Amniotic epithelial cell (primary cell): Measurements from ENCODE around the gene HIVEP3.

Experiments
- DNase-seq: peaks from one replicate; pipeline ENCODE4 v3.0.0-alpha.2; 2010; ENCODE audit warnings: low read depth

Gene HIVEP3

DNA sequence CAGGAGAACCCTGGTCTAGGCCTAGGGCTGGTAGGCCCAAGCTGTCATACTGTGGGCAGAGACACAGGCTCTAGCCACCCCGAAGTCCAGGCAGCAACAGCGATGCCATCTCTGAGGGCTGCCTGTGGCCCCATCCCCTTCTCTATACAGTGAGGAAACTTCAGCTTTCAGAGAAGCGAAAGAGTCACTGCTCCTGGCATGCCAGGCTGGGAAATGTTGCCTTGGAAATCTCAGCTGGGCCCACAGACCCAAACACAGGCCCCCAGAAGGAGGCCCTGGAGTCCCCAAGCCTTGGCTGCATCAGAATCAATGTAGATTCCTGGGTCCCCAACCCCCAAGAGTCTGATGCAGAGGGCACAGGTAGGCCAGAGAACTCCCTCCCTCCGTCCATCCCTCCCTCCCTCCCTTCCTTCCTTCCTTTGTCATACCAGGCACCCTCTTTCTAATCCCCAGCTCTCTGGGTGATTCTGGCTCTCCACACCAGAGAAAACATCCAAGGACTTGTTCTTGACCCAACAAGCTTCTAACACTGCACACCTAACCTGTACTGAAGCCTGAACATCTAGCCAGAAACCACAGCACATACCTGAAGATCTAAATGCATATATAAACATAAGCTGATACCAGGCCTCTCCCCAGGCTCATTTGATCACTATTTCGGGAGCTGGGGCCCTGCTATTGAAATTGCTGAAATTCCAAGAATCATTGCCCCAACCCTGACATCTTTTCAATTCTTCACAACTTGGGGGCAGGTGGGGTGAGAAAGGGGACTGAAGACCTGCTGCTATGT lies 291.0 kb downstream of the HIVEP3 start:
- no peak for DNase-seq

DNA sequence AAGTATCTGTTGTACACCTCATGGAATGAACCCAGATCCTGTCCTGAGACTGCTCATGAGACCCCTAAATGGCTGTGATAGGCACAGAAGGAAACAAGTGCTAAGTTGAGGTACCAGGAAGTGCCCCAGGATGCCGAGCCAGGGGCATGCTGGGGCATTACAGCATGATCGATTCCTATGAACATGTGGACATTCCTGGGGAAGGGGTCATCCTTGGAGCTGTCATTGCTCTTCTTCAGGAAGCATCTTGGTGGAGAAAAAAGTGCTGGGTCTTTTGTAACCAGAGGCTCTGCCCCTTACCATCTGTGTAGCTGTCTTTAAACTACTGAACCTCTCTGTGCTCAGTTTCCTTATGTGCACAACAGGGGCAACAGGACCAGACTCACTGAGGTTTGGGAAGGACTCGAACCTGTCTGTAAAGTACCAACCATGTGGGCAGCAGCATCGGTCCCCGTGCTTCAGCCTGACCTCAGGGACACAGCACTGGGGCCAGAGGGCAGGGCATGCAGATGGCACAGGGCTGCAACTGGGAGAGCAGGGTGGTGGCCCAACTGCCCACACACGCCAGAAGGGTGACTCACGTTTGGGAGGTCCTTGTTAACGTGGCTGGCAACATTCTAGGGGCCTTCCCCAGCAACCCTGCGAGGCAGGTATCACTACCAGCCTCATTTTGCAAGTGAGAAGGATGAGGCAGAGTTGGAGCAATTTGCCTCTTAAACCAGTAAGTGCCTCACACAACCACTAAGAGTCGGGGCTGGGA lies 291.9 kb downstream of the HIVEP3 start:
- peak; percentile 35 for DNase-seq

DNA sequence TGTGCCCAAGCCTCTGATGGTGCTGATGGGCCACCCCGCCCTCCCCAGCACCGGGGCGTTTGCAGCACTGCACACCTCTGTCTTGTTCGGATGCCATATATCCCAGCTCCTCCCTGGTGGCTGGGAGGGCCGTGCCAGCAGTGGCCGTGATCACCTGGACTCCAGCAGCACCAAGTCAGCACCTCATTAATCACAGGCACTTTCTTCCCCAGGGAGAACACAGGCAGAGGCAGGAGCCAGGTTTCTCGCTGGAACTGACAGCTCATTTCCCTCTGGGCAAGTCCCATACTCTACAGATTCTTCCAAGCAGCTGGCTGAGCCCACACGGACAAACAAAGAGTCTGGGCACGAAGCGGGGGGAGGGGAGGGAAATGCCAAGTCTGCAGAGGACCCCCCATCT lies 292.6 kb downstream of the HIVEP3 start:
- no peak for DNase-seq

GRCh38 chr1:41623736-41624135 lies 295.0 kb downstream of the HIVEP3 start:
- no peak for DNase-seq

- peak; percentile 47 for DNase-seq
Observed at GRCh38 chr1:41622859-41623732, 295.6 kb downstream of the HIVEP3 start.

GRCh38 chr1:41622402-41622801 lies 296.3 kb downstream of the HIVEP3 start:
- DNase-seq: peak; percentile 86

- DNase-seq: no peak
Observed at GRCh38 chr1:41621791-41622190, 296.9 kb downstream of the HIVEP3 start.

DNA sequence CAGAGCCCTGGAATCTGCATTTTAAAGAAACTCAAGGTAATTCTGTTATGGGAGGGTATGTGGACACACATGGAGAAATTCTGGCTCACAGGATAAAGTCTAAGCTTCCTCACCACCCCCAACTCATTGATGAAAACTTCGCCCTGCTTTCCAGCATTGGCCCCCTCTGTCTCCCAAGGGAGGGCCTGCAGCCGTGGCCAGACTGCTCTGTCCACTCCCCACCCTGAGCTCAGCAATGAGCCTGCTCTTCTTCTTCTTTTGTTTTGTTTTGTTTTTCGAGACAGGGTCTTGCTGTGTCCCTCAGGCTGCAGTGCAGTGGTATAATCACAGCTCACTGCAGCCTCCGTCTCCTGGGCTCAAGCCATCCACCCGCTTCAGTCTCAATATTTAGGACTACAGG lies 297.5 kb downstream of the HIVEP3 start:
- no peak for DNase-seq

DNA sequence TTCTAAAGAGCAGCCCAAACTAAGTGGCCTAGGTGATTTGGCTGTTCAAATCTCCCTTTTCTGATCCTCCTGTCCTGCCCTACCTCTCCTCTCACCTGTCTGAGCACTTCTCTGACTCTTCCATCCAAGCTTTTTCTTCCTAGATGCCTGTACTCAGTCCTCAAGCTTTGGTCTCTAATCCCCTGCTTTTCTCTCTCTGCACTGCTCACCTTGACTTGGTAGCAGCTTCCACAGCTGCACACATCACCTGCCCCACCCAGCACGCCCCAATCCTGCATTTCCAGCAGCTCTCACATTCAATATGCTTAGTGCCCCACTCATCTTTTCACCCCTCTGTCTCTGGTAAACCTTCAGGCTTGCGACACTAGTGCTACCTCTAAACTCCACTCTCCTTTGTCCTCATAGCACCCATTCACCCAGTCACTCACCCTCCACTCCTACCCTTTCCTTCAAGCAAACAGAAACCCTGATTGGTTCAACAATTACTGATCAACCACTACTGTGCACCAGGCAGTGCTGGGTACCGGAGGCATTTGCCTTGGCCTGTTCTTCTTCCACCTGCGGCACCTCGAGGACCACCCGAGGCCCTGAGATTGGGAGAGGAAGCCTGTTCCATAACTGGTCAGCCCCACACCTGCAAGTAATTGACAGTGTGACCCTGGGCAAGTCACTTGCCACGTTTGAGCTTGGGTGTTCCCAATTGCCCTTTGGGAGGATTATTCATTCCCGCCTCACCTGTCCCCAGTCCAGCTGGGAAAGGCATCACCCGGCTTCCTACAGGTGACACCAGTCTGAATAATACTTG lies 298.2 kb downstream of the HIVEP3 start:
- no peak for DNase-seq

DNA sequence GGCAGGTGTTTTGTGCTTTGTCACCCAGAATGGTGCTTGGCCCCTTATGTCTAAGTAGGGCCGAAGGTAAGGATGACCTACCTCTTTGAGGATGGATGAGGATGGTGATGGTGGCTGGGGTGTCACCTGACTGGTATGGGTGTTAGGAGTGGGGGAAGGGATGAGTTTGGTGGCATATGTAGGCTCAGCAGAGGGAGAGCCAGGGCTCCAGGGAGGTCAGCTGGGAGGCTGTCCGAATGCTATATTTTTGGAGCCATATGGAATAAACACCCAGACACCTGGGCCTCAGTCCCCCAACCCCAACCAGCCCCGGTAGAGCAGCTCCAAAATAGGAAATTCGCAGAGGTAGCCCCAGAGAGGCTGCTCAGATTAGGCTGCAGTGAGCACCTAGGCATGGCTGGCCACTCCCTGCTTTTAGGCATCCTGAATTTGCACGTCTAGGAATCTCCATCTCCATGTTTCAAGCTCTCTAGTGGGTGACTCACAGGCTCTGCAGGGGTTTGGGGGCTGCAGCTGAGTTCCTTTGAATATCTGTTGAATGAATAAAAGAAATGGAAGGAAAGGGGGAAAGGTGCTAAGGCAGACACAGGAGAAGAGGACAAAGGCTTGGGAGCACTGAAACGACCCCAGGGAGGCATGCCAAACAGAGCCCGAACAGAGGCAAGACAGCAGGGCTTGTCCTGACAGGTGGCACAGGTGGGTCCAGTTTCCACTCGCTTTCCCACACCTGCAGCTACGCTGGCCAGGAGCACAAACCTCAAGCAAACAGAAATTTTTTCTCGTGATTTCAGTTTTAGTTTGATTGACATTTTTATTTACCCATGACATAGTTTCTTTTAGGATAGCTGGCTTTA lies 299.0 kb downstream of the HIVEP3 start:
- DNase-seq: no peak

DNA sequence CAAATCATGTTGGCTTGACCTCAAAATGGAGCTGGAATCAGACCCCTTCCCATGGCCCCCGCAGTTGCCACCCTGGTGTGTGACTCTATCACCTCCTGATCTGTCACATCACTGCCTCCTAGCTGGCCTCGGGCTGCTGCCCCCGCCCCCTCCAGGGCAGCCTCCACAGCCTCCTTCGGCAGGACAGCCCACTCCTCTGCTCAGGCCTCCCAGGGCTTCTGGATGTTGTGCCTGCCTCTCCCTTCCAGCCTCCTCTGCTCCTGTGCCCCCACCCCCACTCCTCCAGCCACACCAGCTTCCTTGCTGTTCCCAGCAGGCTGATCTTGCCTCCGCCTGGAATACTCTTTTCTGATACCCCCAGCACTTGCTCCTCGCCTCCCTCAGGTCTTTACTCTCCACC lies 299.9 kb downstream of the HIVEP3 start:
- no peak for DNase-seq

- DNase-seq: peak; percentile 79
Observed at GRCh38 chr1:41618066-41618825, 300.5 kb downstream of the HIVEP3 start.

GRCh38 chr1:41617336-41617735 lies 301.4 kb downstream of the HIVEP3 start:
- no peak for DNase-seq

DNA sequence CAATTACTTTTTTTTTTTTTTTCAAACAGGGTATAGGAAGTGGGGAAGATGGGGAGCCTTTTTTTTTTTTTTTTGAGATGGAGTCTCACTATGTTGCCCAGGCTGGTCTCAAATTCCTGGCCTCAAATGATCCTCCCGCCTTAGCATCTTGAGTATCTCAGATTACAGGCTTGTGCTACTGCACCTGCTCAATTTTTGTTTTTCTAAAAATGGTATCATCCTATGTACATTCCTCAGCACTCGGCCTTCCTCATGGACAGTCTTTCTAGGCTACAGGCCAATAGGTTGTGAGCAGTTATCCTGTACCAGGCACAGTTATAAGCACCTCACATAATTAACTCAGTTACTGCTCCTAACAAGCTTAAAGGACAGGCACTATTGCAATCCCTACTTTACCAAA lies 302.2 kb downstream of the HIVEP3 start:
- no peak for DNase-seq

GRCh38 chr1:41615981-41616380 lies 302.7 kb downstream of the HIVEP3 start:
- DNase-seq: no peak

- no peak for DNase-seq
Observed at GRCh38 chr1:41615316-41615715, 303.4 kb downstream of the HIVEP3 start.

- no peak for DNase-seq
Observed at GRCh38 chr1:41614818-41615217, 303.9 kb downstream of the HIVEP3 start.

DNA sequence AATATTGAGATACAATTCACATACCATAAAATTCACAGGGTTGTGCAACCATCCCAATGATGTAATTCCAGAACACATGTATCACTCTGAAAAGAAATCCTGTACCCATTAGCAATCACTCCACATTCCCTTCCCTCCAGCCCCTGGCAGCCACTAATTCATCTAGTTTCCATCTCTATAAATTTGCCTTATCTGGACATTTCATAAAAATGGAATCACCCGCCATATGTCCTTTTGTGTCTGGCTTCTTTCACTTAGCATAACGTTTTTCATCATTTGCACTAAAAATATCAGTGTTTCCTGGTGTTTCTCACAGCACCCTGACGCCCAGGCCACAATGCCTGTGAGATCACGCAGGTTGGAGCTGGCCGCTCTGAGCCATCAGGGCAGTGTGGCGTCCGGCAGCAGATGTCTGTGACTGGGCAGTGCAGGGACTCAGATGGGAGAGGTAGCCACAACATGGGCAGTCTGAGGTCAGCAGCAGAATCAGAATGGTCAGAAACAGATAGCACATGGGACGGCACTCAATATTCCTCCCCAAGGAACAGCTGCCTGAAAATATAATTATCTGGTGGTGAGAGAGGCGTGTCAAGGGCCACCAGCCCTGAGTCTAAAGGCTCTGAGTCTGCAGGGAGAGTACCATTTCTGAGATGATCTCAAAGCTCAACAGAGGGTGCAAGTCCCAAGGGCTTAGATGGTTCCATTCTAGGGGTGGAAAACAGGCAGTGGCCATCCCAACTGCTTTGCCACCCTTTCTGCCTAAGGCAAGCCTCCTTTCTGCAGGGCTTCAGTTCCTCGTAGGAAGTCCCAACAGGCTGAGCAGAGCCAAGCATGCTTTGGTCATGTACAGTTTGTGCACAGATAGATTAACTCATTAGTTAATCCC lies 304.8 kb downstream of the HIVEP3 start:
- DNase-seq: peak; percentile 95

GRCh38 chr1:41612953-41613352 lies 305.8 kb downstream of the HIVEP3 start:
- DNase-seq: peak; percentile 28
